DMS79 treated with DMSO at 0.1 percent for 48 hours (cell line): ENCODE measurements around the gene TMEM18.

Experiments used
- DNase-seq: peaks from one replicate; lab custom pipeline; 2025; lab: John Stamatoyannopoulos, UW

The TMEM18 gene

GRCh38 chr2:618422-618990 is 58.7 kb downstream of the TMEM18 start:
- DNase-seq: no peak

- DNase-seq: no peak
These were observed 59.2 kb downstream of the TMEM18 start for GRCh38 chr2:618005-618404.
